HCT116 (cell line): Measurements from ENCODE around the gene GRK5. TPM values are rescaled to one million over a fixed set of nuclear protein-coding genes. Genes with fewer than 3 reads are reported as not detected.

Experiments used
- ATAC-seq: fragments of 200-7000 bp; cut with Tn5 transposase; 2 replicates; pipeline ENCODE4 v1.9.1; 2020; ENCODE audit warnings: mild to moderate bottlenecking, moderate library complexity
- BruUV-seq: library from RNA; stranded (reverse); fragments of 400-500 nt; replicated peaks from 2 replicates; lab custom pipeline; 2021; lab: Mats Ljungman, UMichigan
- CTCF ChIA-PET: fragments of 300-600 bp; sonication (Branson Sonifier 250); formaldehyde crosslinking; loops from one replicate; lab custom pipeline; 2021; ENCODE audit warnings: antibody characterized with exemption; lab: Charles Lee
- POLR2A ChIA-PET: fragments of 300-600, 350-600 bp; sonication (Branson Sonifier 250); formaldehyde crosslinking; loops from one replicate; lab custom pipeline; 2021; ENCODE audit warnings: antibody characterized with exemption; lab: Charles Lee
- RAD21 ChIA-PET, 2 experiments: fragments of 300-600 bp; sonication (Branson Sonifier 250); formaldehyde crosslinking; loops; one replicate each; lab custom pipeline; 2023; ENCODE audit warnings: low total read pairs in 2 of 2; ENCODE audit not compliant: uncharacterized antibody in 2 of 2, unreplicated experiment in 2 of 2, low non-redundant PET in 1 of 2; lab: Charles Lee
- DNase-seq: peaks from one replicate; pipeline ENCODE4 v3.0.0-alpha.2; 2010; ENCODE audit warnings: low read depth, low spot score
- H2AFZ ChIP-seq: fragments of 200-600 bp; shearing (Covaris generic), sonication (generic); 2 replicates; pipeline ENCODE4 v1.6.1; 2017; ENCODE audit warnings: low read depth, mixed run types, mixed read lengths, antibody characterized with exemption, low read length; ENCODE audit not compliant: poor library complexity, severe bottlenecking
- H3K27ac ChIP-seq: 2 replicates; pipeline ENCODE4 v1.5.1; 2012; ENCODE audit warnings: low read depth, low read length
- H3K27me3 ChIP-seq: fragments of 200-600 bp; sonication (generic); 2 replicates; pipeline ENCODE4 v1.6.1; 2016; ENCODE audit warnings: mixed run types, low read length, mixed read lengths; ENCODE audit not compliant: insufficient read depth
- H3K36me3 ChIP-seq, 2 experiments: fragments of 200-500 bp in 1 of 2; fragments of 200-600 bp in 1 of 2; sonication (Bioruptor generic) in 1 of 2; sonication (generic) in 1 of 2; 2 replicates each; pipeline versions ENCODE4 v1.5.1 to v1.6.1; 2014 to 2016; ENCODE audit warnings: low read length in 2 of 2, inconsistent platforms in 1 of 2, mixed read lengths in 1 of 2, mixed run types in 1 of 2; ENCODE audit not compliant: insufficient read depth in 2 of 2, control insufficient read depth in 1 of 2
- H3K4me1 ChIP-seq, 2 experiments: fragments of 200-600 bp in 1 of 2; sonication (generic) in 1 of 2; 2 replicates each; pipeline versions ENCODE4 v1.5.1 to v1.6.1; 2012 to 2017; ENCODE audit warnings: low read length in 2 of 2, inconsistent platforms in 1 of 2, mild to moderate bottlenecking in 1 of 2, mixed read lengths in 1 of 2, mixed run types in 1 of 2, moderate library complexity in 1 of 2; ENCODE audit not compliant: insufficient read depth in 2 of 2, control insufficient read depth in 1 of 2
- H3K4me2 ChIP-seq: fragments of 200-600 bp; sonication (generic); 2 replicates; pipeline ENCODE4 v1.6.1; 2017; ENCODE audit warnings: mixed run types, low read length, mixed read lengths
- H3K4me3 ChIP-seq, 2 experiments: fragments of 200-600 bp in 1 of 2; sonication (generic) in 1 of 2; replicated peaks in 1 of 2; 2 replicates each; pipeline ENCODE4 v1.5.1; 2011 to 2016; ENCODE audit warnings: low read length in 2 of 2, control low read depth in 1 of 2, low read depth in 1 of 2, mild to moderate bottlenecking in 1 of 2, mixed read lengths in 1 of 2, mixed run types in 1 of 2
- H3K79me2 ChIP-seq: fragments of 200-600 bp; sonication (generic); 2 replicates; pipeline ENCODE4 v1.6.1; 2017; ENCODE audit warnings: mild to moderate bottlenecking, mixed run types, low read length, moderate library complexity, mixed read lengths; ENCODE audit not compliant: insufficient read depth
- H3K9ac ChIP-seq: fragments of 200-600 bp; sonication (generic); 2 replicates; pipeline ENCODE4 v1.6.1; 2016; ENCODE audit warnings: low read length, mixed read lengths
- H3K9me2 ChIP-seq: fragments of 200-600 bp; sonication (generic), shearing (Covaris generic); 2 replicates; pipeline ENCODE4 v1.6.1; 2017; ENCODE audit warnings: mixed run types, mild to moderate bottlenecking, moderate library complexity; ENCODE audit not compliant: insufficient read depth
- H3K9me3 ChIP-seq, 2 experiments: fragments of 200-500 bp in 1 of 2; fragments of 200-600 bp in 1 of 2; sonication (Bioruptor generic) in 1 of 2; sonication (generic) in 1 of 2; 2 replicates each; pipeline ENCODE4 v1.6.1; 2014 to 2017; ENCODE audit warnings: low read length in 2 of 2, mixed read lengths in 2 of 2, inconsistent platforms in 1 of 2, low read depth in 1 of 2, mild to moderate bottlenecking in 1 of 2, mixed run types in 1 of 2, moderate library complexity in 1 of 2; ENCODE audit not compliant: control insufficient read depth in 1 of 2, insufficient read depth in 1 of 2
- H4K20me1 ChIP-seq: fragments of 200-600 bp; sonication (generic), shearing (Covaris generic); 2 replicates; pipeline ENCODE4 v1.6.1; 2017; ENCODE audit warnings: mixed run types, mild to moderate bottlenecking, moderate library complexity; ENCODE audit not compliant: insufficient read depth
- ATF3 ChIP-seq: IDR thresholded peaks from 2 replicates; pipeline ENCODE4 v1.6.1; 2012
- CBX3 ChIP-seq: IDR thresholded peaks from 2 replicates; pipeline ENCODE4 v1.6.1; 2012; ENCODE audit warnings: low read depth
- CTCF ChIP-seq, 3 experiments: fragments of 200-600 bp in 1 of 3; sonication (generic) in 1 of 3; IDR thresholded peaks in 2 of 3; conservative IDR thresholded peaks in 1 of 3; 2 replicates each; pipeline ENCODE4 v1.5.1; 2012 to 2017; ENCODE audit warnings: low read depth in 2 of 3, low read length in 2 of 3, antibody characterized with exemption in 1 of 3, borderline replicate concordance in 1 of 3, control low read depth in 1 of 3, mild to moderate bottlenecking in 1 of 3, mixed read lengths in 1 of 3, mixed run types in 1 of 3, moderate library complexity in 1 of 3; ENCODE audit not compliant: insufficient read depth in 1 of 3
- ELF1 ChIP-seq: IDR thresholded peaks from 2 replicates; pipeline ENCODE4 v1.6.1; 2012; ENCODE audit warnings: low read depth, borderline replicate concordance
- JUND ChIP-seq: IDR thresholded peaks from 2 replicates; pipeline ENCODE4 v1.6.1; 2012
- MAX ChIP-seq: IDR thresholded peaks from 2 replicates; pipeline ENCODE4 v1.6.1; 2012
- RAD21 ChIP-seq: IDR thresholded peaks from 2 replicates; pipeline ENCODE4 v1.6.1; 2012; ENCODE audit warnings: low read depth, mild to moderate bottlenecking
- SRF ChIP-seq: IDR thresholded peaks from 2 replicates; pipeline ENCODE4 v1.6.1; 2012; ENCODE audit warnings: low read depth
- YY1 ChIP-seq: IDR thresholded peaks from 2 replicates; pipeline ENCODE4 v1.6.1; 2011; ENCODE audit warnings: low read length, low read depth, moderate library complexity, mild to moderate bottlenecking; ENCODE audit not compliant: insufficient replicate concordance; ENCODE audit errors: extremely low read depth
- ZFX ChIP-seq: fragments of 450-650 bp; IDR thresholded peaks from 2 replicates; pipeline ENCODE4 v1.6.1; 2017
- ZNF274 ChIP-seq: fragments of 200-500 bp; sonication (Bioruptor generic); IDR thresholded peaks from 2 replicates; pipeline ENCODE4 v1.6.1; 2014; ENCODE audit warnings: mild to moderate bottlenecking, low read depth, low read length, inconsistent platforms
- intact Hi-C: fragments of 100-400 bp; cut with micrococcal nuclease; formaldehyde crosslinking; loops from 2 replicates; pipeline ENCODE4 v1.10.0; 2022
- total RNA-seq: library from RNA; stranded (reverse); gene quantifications from one replicate; pipeline ENCODE4 v1.2.1, GENCODE V29; 2021; ENCODE audit not compliant: unreplicated experiment

The GRK5 gene
- total RNA-seq, 1 experiment from 2014 or later, result 7.3 TPM

- Histone ChIP-seq H3K27ac (no peak overlapping the region), H3K36me3 (no peaks in the 10 kb centered on the region), H3K4me1 (peaks cover 0 to 6% of the 10 kb centered on the region in 2 experiments; a peak in 1 of 4 replicates), H3K9ac (no peak overlapping the region), H3K9me3 (no peaks in the 10 kb centered on the region), H4K20me1 (no peaks in the 10 kb centered on the region), H2AFZ (no peak overlapping the region), H3K4me3 (no peak overlapping the region), H3K9me2 (no peaks in the 10 kb centered on the region), H3K79me2 (no peaks in the 10 kb centered on the region), H3K4me2 (no peak overlapping the region), H3K27me3 (no peaks in the 10 kb centered on the region)
- DNase-seq, result no peak
- TF ChIP-seq CBX3, result no peak
- TF ChIP-seq CTCF (IDR thresholded peaks at IDR 0.05 in 2 of 3, conservative IDR thresholded peaks at IDR 0.05 in 1 of 3; ENCODE audit: borderline replicate concordance in 1 of 3, insufficient read depth in 1 of 3, low read depth in 2 of 3, low read length in 2 of 3), result no peak
- no peak for TF ChIP-seq RAD21
- no peak for TF ChIP-seq ELF1
- no peak for TF ChIP-seq MAX
- no peak for TF ChIP-seq SRF
- TF ChIP-seq ZFX, result no peak
- TF ChIP-seq ZNF274, result no peak
- TF ChIP-seq JUND, result no peak
- no peak for TF ChIP-seq ATF3
- no peak for TF ChIP-seq YY1
- intact Hi-C loops, result no loop called here
- ChIA-PET POLR2A (no interaction called here), CTCF (interaction anchor here (1.1 kb wide), 1 partner anchor 14 kb away, joined by 5 read pairs; no protein-coding TSS in a partner anchor), RAD21 (no interaction called here)
- no peak for ATAC-seq
- BruUV-seq, result no TSS peak
Observed at GRCh38 chr10:119222966-119223386, 15.6 kb downstream of the GRK5 start.
